ENCODE data around the gene MAF.

MAF gene

DNA sequence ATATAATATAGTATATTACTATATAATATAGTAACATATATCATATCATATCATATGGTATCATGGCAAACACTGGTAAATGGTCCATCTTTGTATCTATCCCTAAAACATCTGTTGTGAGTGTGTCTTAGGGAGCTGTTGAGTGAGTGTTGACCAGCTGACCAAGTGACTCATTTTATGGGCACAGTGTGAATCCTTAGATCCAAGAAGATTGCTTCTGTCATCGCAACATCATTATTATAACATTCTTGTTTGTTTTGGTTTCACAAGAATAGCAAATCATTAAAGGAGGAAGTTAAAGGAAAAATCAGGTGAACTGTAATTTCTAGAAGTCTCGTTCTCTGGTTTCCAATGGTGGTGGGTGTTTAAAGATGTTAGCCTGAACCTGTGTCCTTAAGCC lies 11.7 kb upstream of the MAF start:
- no peak for DNase-seq

DNA sequence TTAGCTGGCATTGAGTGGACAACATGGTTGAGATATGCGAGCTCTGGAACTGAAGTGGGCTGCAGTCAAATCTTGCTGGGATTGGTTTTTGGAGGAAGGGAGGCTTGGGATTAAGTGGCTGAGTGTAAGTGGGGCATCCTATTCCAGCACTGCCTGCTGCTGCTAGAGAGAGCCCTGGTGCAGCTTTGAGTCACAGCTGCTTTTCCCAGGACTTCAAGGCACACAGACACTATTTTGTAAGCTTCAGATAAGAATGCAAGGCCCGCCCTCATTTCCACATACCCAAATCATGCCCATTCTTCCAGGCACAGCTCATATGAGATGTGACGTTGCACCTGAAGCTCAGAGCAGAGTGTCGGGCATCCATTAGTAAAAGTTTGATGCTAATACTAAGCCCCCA lies 10.2 kb upstream of the MAF start:
- no peak for DNase-seq

DNA sequence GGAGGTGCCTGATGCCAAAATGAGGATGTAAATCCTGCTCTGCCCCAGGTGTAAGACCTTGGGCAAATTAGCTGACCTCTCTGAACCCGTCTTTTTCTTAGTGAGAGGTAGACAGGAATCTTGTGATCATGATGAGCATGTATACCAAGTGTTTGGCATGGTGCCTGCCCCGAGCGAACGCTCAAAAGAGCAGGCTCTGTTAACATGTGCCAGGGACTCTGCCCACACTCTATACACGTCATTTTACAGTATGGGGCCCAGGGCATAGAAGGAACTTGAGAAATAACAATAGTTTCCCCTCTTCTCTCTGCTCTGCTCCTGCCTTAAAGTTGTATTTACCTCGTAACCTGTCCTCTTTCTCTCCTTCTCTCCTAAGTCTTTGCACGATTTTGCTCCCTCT lies 9.3 kb upstream of the MAF start:
- DNase-seq, result peak in 1 of 58 donors; percentile 8

DNA sequence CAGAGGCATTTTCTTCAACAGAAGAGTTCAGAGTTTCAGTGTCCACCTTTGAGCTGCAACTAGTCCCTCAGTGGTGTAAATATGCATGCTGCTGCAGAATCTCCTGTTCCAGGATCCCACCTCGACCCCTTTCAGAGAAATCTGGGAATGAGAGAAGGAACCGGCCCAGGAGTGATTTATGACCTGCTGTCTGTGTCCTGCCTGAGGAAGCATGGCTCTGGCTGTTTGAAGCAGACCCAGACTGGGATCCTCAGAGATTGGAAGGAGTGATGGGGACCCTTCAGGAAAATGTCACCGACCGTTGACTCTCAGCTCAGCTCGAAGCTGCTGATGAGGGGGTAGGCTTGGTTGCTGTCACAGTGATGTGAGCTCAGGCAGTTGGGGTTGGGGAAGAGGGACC lies 8.4 kb upstream of the MAF start:
- DNase-seq, result no peak

DNA sequence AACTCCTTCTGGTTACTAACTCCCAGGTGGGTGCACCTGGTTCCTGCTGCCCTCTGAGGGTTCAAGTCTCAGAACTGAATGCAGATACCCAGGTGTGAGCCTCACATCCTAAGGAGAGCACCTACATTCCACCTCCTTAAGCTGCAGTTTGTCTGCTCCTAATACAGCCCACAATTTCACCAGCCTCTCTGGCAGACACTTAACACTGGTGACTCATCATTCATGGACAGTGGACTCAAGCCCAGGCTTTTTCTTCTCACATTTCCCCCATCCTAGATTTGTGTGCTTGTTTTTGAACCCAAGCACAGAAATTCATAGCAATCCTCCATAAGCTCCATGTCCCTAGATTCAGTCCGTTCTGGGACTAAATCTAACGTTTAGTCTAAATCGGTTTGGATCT lies 7.0 kb upstream of the MAF start:
- DNase-seq, result peak in 3 of 58 donors; percentile 9 to 43 (median 23)

DNA sequence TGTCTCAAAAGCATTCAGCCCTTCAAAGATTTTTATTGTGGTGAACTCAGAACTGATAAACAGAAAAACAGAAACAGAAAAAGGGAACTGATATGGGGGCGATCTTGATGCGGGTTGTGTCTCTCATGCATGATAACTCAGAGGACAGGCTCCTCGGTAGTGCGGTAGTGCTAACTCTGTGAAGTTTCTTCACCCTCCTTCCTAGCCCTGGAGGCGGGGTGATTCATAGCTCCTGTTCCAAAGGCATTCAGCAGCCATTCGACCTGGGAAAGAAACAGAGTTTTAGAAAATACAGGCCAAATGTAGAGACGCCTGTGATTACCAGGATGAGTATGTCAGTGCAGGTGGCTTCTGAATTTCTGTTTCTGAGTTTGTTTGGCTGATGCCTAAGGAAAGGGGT lies 5.5 kb upstream of the MAF start:
- peak in 7 of 58 donors; percentile 11 to 60 (median 14) for DNase-seq

DNA sequence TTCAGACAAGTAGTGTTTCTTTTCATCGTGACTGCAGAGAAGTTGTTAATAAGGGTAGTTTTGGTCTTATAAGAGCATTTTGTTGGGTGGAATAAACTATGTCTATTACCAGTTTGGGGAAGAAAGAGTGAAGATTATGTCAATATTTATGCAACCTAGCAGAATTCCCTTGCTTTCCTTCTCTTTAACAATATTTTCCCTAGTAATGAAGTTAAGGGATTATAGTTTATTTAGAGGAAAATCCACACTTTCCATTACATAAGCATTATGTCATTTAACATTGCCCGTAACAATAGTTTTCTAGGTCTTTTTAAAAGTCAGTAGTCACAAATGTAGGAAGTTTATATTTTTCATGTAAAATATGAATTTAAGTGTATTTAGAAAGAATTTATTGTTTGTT lies 2.5 kb upstream of the MAF start:
- DNase-seq, result no peak

DNA sequence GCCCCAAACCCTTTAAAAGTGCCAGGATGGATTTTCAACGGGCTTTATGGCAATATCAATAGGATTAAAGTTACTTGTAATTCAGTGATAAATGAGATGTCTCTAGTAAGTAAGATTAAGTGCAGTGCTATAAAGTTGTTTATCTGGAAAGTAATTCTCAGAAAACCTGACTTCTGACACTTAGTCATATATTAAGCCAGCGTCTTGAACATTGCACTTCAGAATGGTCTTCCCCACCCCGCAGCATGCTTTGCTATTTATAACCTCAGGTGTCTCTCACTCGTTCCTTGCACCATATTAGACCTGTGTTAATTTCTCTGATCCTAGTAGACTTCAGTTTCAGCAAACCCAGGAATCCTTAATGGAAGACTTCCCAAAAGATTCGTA lies 2.1 kb upstream of the MAF start:
- DNase-seq, result no peak

DNA sequence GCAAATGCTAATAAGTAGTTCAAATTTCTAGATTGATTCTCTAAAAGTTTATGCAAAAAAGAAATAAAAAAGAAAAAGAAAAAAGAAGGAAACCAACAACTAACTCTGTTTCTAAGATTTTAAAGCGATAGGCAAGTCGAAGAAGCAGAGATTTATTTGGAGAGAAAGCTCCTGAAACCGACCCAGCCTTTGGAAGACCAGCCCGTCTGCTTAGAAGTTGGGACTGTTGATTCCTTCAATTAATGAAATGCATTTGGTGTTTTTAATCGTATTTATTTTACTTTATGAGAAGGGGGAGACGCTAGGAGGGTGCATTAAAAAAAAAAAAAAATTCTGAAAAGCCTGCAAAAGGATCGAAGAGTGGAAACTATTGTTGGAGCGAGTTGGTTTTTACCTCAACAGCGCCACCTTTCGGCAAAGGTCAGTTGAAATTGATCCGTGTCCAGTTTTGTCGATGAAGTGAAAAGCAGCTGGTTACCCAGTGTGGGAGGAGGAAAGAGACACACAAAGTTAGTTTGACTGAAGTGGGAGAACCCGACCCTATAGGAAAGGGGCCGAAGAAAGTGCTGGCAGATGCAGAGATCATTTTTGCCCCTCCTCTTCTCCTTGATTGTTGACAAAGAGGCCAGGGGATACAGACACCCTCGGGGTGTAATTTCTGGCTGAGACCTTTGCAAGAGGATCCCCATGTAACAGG lies 1.5 kb upstream of the MAF start:
- peak in 50 of 58 donors; percentile 34 to 88 (median 66) for DNase-seq

DNA sequence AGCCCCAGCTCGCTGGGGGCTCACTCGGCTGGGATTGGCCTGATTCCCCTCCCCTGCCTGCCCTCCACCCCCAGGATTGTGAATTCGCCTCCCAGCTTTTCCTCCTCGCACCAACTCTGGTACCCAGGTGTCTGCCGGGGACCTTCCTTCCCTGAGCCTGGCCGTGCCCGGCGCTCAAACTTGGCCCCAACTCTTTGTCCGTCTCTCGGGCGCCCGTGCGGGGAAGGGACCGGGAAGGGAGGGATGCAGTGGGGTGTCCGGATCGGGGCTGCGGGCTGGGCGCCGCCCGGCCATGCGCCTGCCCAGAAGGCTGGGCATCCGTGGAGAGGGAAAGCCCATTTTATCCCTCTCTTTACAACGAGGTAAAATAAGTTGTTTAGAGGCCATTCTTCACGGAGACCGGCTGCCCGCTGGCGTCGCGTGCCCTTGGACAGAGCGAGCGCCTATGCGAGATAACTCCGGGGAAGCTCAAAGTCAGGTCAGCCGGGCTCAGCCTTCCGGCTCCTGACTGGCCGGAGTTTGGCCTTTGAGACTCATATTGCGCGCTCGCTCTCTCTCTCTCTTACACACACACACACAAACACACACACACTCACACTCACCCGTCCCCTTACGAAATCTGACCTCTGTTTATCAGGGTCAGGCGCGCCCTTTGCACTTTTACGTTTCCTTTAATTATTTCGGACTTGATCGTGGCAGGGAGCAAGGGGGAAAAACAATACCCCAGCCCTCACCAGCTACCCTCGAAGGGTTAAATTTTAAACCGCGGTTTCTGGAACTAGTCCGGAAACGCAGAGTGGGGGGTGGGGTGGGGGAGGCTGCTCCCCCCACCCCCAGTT lies 774 bp upstream of the MAF start:
- peak in 24 of 58 donors; percentile 20 to 81 (median 59) for DNase-seq

DNA sequence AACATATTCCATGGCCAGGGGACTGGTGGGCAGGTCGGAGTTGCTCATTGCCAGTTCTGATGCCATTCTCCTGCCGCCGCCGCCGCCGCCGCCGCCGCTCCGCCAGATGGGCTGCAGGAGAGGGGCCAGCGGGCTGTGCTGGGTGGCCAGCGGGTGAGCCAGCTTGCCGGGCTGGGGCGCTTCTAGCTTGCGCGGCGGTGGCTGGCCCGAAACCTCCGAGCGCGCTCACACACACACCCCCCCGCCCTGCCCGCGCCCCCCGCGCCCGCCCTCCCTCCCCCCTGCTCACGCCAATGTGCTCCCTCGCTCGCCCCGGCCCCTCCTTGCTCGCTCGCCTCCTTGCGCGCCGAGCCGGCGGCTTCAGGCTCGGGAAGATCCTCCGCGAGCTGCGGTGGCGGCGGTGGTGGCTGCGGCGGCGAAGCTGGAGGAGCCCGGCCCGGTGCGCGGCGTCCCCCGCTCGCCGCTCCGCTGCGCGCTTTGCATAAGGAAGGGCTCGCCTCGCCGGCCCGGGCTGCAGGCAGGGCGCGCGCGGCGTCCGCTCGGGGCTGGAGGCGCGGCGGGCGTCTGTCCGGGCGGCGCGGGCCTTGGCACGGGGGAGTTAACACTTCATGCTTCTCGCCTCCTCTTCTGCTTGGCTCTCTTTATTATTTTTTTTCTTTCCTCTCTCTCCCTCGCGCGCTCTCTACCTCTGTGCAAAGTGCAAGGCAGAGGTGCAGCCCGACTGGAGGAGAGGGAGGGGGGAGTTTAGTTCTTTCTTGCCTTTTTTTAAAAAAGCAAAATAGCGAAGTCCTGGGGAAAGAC lies 500 bp downstream of the MAF start:
- peak in 47 of 58 donors; percentile 21 to 80 (median 63) for DNase-seq

DNA sequence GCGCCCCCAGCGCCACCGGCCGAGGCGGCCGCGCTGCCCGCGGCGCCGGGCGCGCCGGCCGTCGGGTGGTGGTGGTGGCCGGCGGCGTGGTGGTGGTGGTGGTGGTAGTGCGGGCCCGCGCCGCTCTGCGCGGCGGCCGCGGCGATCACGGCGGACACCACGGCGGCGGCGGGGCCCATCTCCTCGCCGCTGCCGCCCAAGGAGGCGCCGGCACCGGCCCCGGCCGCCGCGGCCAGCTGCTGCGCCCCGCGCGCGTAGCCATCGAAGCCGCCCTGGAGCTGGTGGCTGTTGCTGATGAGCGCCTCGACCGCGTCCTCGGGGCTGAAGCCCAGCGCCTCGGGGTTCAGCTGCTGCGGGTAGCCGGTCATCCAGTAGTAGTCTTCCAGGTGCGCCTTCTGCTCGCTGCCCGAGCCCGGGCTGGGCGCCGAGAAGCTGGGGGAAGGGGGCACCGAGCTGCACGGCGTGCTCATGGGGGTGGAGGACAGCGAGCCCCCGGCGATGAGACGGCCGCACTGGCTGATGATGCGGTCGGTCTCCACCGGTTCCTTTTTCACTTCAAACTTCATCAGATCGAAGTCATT lies 1.2 kb downstream of the MAF start:
- DNase-seq, result peak in 9 of 58 donors; percentile 46 to 75 (median 65)

DNA sequence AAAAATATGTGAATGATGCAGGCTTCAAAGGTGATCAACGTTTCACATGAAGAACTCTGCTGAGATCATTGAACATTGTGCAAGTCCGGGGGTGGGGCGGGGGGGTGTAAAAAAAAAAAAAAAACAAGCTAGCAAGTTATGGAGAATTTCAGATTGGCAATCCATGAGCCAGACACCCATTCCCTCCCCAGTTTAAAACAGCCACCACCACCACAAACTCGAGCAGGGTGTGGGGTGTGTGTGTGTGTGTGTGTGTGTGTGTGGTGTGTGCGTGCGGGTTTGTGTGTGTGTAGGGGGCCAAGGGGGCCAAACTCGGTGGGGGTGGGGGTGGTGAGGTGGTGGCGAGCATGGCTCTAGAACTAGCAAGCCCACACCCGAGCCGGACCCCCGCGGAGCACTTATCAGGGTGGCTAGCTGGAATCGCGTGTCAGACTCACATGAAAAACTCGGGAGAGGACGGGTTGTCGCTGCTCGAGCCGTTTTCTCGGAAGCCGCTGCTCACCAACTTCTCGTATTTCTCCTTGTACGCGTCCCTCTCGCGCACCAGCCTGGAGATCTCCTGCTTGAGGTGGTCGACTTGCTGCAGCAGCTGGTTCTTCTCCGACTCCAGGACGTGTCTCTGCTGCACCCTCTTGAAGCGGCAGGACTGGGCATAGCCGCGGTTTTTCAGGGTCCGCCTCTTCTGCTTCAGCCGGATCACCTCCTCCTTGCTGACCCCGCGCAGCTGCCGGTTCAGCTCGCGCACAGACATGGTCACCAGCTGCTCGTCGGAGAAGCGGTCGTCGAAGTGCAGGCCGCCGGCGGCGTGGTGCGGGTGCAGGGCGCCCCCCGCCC lies 2.0 kb downstream of the MAF start:
- peak in 35 of 58 donors; percentile 14 to 64 (median 35) for DNase-seq

DNA sequence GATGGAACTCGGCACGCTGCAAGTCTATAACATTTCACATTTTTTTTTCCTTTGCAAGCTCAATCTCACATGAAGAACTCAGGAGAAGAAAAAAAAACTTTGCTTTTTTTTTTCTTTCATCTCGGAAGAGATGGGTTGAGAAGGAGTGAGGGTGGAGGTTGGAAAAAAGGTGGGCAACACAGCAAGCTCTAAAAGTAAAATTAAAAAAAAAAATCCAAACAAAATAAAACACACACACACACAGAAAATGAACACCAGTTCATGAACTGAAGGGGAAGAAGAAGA lies 2.5 kb downstream of the MAF start:
- DNase-seq, result no peak

DNA sequence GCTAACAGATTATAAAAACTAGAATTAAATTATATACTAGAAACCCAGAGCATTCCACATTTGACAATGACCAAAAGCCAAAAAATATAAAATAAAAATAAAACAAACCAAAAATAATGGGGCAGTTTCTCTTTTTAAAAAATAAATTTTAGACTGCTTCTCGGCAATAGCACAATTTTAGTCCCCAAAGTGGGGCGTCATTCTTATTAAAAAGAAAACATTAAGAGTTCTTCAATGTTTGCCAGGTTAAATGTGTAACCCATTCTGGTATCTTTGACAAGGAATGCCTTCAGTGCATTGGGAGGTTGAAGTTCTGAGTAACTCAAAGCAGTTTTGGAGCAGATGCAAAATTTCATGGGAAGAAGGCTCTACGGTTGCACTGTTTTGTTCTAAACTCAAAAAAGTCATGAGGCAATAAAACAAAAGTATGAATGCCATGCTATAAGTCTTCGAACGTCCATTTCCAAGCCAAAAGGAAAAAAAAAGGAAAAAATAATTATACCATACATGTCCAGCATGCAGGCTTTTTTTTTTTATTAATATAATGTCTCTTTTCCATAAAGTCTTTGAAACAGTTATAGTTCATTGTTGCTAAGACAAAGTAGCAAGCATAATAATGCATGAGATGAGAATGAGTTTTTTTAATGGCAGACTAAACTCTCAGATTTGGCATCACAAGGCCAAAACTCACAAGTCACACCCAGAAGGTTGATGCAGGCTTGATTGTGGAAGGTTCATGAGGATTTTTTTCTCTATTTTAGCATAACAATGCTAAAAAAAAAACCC lies 3.1 kb downstream of the MAF start:
- no peak for DNase-seq

DNA sequence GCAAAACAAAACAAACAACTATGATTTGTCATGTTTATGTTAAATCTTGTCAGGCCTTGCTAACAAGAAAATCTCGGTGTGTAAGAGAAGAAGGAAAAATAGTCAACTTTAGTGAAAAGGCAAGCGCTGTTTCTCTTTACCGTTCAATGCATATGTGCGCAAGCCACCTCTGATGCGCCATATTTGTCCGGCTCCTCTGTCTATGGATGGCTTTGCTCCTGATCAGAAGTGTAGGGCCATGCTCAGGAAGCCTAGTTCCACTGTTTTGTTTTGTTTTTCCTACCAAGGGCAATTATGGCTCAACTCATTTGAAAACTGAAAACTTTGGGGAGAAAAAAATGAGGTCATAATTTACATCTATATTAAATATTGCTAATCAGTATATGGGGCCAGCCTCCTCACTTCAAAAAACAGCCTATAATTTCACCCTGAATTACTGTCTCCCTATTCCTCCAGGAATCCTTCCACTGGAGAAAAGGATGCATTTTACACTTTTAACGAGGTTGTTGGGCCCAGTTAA lies 4.5 kb downstream of the MAF start:
- no peak for DNase-seq

DNA sequence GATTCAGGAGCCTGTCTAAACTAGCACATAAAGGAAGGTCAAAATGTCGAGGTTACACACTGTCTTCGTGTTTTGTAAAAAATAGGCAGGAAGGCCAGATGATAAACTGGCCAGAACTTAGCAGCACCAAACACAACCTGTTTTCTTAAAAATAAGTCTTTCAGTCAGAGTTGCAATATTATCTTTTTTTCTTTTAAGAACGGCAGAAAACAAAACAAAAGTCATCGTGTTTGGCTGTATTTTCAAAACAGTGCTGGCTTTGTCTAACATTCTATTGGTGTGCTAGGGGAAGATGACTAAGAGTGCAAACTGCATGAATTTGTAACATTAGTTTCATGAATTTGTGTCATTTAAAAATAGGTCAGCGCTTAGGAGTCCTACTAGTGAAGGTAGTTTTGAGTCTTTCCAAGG lies 5.3 kb downstream of the MAF start:
- DNase-seq, result no peak

DNA sequence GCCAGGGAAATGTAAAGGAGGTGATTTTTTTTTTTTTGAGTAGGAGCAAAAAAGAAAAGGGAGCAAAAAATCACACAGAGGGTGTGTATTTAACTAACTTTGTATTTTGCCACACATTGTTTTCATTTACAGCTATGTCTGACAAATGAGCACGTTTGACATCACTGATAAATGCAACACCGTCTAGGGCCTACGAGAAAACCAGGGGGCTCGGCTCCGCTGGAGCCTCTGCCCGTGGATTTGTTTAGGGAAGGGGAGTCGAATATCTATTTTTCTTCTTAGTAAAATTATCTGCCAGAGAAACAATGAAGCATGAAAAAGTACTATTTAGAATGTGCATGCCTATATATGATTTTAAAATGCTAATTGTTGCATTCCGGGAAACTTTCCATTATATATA lies 6.8 kb downstream of the MAF start:
- DNase-seq, result no peak

DNA sequence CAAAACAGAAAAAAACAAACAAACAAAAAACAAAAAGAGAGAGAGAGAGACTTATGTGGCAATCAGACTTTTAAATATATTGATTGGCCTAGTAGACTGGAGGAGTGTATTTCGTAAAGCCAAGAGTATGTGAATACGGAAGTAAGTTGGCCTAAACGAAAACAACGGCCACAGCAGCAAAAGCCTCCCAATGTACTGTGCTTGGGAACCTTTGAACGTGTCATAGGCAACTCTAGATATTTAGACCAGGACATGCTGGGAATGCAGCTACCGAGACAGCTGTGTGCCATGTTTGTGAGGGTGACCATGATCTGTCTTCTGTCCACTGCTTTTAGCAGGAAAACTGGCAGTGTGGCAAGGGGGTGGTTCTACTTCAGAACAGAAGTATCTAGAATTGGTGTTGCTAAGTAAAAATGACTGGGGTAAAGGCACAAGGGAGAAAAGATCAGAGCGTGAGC lies 7.4 kb downstream of the MAF start:
- DNase-seq, result peak in 5 of 58 donors; percentile 5 to 30 (median 21)

DNA sequence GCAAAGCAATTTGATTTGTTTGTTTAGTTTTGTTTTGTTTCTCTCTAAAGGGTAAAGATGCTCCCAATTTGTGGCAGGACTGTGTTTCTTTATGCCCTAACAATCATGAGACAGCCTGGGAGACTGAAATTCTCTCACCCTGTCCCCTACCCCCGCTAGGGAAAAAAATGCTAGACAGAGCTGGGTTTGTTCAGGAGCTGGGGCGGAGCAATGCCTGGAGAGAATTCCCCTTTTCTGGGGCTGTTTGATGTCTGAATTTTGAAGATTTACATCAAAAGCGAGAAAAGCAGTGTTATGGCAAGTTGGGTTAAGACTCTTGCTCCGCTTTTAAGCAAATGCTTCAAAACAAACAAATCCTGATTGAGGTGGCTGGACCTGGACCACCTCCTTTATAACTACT lies 8.4 kb downstream of the MAF start:
- peak in 7 of 58 donors; percentile 9 to 48 (median 20) for DNase-seq

Data from anterior cingulate cortex (tissue), 58 donors.